Skeletal muscle satellite cell (primary cell): ENCODE data around the gene LELP1.

Source experiments
- H3K27me3 ChIP-seq: 2 replicates; pipeline ENCODE4 v1.7.0; 2013; ENCODE audit warnings: low read length; ENCODE audit not compliant: control insufficient read depth, insufficient read depth
- H3K36me3 ChIP-seq: 2 replicates; pipeline ENCODE4 v1.7.0; 2013; ENCODE audit warnings: mild to moderate bottlenecking, control low read depth, low read length; ENCODE audit not compliant: insufficient read depth
- H3K4me1 ChIP-seq: 2 replicates; pipeline ENCODE4 v1.7.0; 2013; ENCODE audit warnings: low read length; ENCODE audit not compliant: control insufficient read depth, insufficient read depth
- H3K4me2 ChIP-seq: 2 replicates; pipeline ENCODE4 v1.7.0; 2013; ENCODE audit warnings: mild to moderate bottlenecking, low read length
- H3K4me3 ChIP-seq: 2 replicates; pipeline ENCODE4 v1.7.0; 2013; ENCODE audit warnings: low read length
- H3K9ac ChIP-seq: 2 replicates; pipeline ENCODE4 v1.7.0; 2013; ENCODE audit warnings: mild to moderate bottlenecking, low read depth, low read length, moderate library complexity
- H3K9me3 ChIP-seq: replicated peaks from 2 replicates; pipeline ENCODE4 v1.7.0; 2013; ENCODE audit warnings: mild to moderate bottlenecking, control low read depth, low read length

Gene LELP1

DNA sequence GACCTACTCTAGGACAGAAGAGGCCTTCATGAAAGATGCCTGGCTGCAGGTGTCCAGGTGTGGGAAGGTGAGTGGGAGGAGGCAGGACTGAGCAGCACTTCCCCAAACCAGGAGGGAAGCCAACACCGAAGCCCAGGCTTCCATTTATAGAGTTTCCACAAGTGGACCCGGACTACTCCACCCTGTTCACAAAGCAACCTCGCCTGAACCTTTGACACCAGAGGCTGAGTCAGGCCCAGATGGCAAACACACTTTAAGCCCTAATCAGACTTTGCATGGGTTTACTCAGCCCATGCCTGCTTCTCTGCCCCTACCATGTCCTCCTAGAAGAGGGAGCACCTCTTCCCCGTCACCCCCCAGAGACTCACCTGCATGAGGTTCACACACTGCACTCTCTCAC is 28.1 kb downstream of the LELP1 start:
- no peaks in the 10 kb centered on the region for H3K36me3 ChIP-seq
- H3K9me3 ChIP-seq: no peaks in the 10 kb centered on the region
- H3K9ac ChIP-seq: no peak overlapping the region
- peaks cover 7% of the 10 kb centered on the region for H3K27me3 ChIP-seq
- no peaks in the 10 kb centered on the region for H3K4me1 ChIP-seq
- no peak overlapping the region for H3K4me2 ChIP-seq
- H3K4me3 ChIP-seq: no peak overlapping the region

DNA sequence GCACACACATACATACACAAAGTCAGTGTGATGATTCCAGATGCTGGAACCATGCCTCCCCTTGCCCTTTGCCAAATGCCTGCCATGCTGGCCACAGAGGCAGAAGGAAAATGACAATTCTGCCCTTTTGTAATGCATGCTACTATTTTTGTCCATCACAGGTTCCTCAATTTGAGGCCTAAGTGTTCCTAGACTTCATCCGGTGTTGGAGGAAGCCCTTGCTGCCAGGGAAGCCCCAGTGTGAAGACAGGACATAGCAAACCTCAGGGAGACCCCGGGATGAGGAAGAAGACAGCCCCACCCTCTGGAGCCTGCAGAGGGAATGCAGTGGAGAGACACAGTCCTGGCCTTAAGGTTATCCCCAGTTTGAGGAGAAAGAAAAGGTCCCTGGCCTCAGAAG is 28.6 kb downstream of the LELP1 start:
- Histone ChIP-seq H3K9me3 (no peaks in the 10 kb centered on the region), H3K4me1 (no peaks in the 10 kb centered on the region), H3K36me3 (no peaks in the 10 kb centered on the region), H3K4me2 (no peak overlapping the region), H3K27me3 (peaks cover 7% of the 10 kb centered on the region), H3K4me3 (no peak overlapping the region), H3K9ac (no peak overlapping the region)

DNA sequence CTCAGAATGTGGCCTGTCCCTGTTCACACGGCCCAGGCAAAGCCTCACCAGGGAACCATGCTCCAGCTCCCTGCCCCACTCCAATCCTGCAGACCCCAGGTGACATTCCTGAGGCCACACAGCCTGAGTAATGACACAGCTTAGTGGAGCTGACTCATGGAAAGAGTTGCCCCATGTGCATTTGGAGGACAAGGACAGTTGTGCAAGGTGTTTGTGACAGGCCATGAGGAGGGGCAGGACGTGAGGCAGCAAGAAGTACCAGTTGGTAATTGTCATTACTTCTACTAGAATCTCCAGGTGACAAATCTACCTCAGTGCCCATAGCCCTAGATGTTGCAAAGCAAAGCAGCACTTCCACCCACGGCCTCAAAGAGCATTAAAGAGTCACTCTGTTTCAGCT is 29.3 kb downstream of the LELP1 start:
- Histone ChIP-seq H3K4me2 (no peak overlapping the region), H3K4me1 (no peaks in the 10 kb centered on the region), H3K9me3 (no peaks in the 10 kb centered on the region), H3K36me3 (no peaks in the 10 kb centered on the region), H3K9ac (no peak overlapping the region), H3K4me3 (no peak overlapping the region), H3K27me3 (peaks cover 7% of the 10 kb centered on the region)

DNA sequence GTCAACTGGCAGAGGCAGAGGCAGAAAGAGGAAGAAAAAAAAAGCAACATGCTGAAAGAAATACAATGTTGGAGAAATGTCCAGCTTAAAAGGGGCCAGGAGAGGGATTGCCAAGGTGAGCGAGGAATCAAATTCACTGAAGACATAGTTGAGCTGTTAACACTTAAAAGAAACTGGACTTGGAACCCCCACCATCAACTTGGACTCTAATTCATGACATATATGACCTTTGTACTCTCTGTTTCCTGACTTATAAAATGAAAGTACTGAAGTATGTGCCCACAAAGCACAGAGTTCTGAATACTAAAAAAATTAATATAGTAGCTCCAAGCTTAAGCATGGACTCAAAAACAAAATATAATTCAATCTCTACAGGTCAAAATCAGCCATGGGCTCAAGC is 30.2 kb downstream of the LELP1 start:
- Histone ChIP-seq H3K9ac (no peak overlapping the region), H3K36me3 (no peaks in the 10 kb centered on the region), H3K4me2 (no peak overlapping the region), H3K27me3 (peaks cover 4% of the 10 kb centered on the region), H3K4me3 (no peak overlapping the region), H3K4me1 (no peaks in the 10 kb centered on the region), H3K9me3 (no peaks in the 10 kb centered on the region)

DNA sequence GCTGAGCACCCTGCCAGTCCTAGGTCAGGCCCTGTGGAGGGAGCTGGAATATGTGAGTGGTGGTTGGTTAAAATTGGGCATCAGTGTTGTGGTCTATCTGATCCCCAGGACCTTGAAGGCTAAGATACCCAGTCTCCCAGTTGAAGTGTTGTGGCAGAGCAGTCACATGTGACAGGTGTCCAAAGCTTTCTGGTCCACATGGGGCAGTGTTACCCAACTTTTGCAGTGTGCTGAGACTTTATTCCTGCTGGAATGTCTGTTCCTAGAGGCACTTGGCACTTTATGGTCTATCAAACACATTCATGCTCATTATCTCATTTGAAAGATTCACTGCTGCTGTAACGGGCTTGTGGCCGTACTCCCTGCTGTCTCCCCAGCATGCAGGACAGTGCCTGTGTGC is 35.3 kb downstream of the LELP1 start:
- Histone ChIP-seq H3K27me3 (no peaks in the 10 kb centered on the region), H3K4me1 (no peaks in the 10 kb centered on the region), H3K9ac (no peak overlapping the region), H3K9me3 (no peaks in the 10 kb centered on the region), H3K4me2 (no peak overlapping the region), H3K36me3 (no peaks in the 10 kb centered on the region), H3K4me3 (no peak overlapping the region)

DNA sequence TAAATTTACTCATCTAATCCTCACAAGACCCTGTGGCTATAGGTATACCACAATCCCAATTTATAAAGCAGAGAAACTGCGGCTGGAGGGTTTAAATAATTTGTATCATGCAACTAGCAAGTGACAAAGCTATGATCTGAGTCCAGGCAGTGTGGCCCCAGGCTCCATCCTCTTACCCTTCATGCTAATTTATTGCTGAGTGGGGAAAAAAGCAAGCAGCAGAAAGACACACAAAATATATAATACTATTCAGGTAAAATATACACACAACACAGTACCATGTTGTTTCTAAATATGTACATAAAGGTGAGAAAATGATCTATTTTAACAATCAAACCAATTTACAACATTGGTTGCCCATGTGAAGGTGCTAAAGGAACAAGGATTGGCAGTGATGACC is 38.9 kb downstream of the LELP1 start:
- no peaks in the 10 kb centered on the region for H3K4me1 ChIP-seq
- H3K36me3 ChIP-seq: no peaks in the 10 kb centered on the region
- no peak overlapping the region for H3K4me3 ChIP-seq
- H3K4me2 ChIP-seq: no peak overlapping the region
- H3K27me3 ChIP-seq: no peaks in the 10 kb centered on the region
- H3K9ac ChIP-seq: no peak overlapping the region
- no peaks in the 10 kb centered on the region for H3K9me3 ChIP-seq

DNA sequence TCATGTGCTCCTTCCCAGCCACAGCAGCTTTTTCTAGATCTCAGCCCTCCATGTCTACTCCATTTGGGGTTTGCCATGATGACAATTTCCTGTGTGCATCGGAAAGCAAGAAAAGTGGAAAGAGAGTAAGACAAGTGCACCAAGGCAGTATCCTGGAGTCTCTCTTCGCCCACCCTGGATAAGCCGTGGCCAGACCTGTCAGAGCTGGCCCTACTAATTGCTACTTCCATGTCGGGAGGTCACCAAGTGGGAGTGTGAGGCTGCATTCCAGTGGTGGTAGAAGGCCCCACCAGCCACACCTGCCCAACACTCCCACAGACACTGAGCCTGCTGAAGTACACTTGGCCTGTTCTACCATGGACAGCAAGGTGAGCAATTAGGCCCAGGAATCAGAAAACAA is 42.2 kb downstream of the LELP1 start:
- H3K4me3 ChIP-seq: no peak overlapping the region
- H3K4me2 ChIP-seq: no peak overlapping the region
- no peak overlapping the region for H3K9ac ChIP-seq
- H3K27me3 ChIP-seq: no peaks in the 10 kb centered on the region
- H3K4me1 ChIP-seq: no peaks in the 10 kb centered on the region
- H3K36me3 ChIP-seq: no peaks in the 10 kb centered on the region
- H3K9me3 ChIP-seq: no peaks in the 10 kb centered on the region

DNA sequence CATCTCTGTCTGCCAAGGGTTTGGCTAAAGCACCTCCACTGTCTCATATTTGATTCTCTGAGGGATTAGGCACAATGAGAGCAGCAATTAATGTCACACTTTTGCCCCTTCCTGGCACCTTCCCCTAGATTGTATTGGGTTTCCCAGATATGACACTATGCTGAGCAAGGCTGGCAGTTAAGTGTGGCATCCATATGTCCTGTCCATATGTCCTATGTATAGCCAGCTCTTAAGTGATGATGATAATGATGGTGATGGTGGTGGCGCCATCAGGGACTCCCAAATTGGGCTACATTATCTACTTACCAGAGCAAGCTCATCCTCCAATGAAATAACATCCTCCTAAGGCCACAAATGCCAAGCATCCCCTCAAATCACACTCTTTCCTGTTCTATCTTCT is 42.8 kb downstream of the LELP1 start:
- Histone ChIP-seq H3K9me3 (no peaks in the 10 kb centered on the region), H3K36me3 (no peaks in the 10 kb centered on the region)

DNA sequence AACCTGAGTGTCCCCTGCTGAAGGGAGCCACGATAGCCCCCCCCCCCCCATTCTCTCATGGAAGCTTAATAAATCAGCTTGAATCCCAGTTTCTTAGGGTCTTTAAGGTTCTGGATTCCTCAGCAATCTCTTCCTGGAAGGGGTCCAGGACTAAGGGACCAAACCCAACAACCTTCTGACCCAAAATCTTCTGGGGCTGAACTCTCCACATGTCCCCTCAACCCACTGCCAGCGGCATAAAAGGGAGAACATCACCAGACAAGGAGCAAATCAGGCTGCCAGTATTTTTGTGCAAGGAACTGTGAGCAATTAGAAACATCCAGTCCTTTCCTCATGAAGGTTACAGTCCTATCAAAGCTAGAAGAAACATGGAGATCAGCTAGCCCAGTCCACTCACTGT is 43.6 kb downstream of the LELP1 start:
- no peaks in the 10 kb centered on the region for H3K4me1 ChIP-seq
- no peak overlapping the region for H3K4me2 ChIP-seq
- H3K9ac ChIP-seq: no peak overlapping the region
- no peaks in the 10 kb centered on the region for H3K36me3 ChIP-seq
- no peaks in the 10 kb centered on the region for H3K9me3 ChIP-seq
- H3K27me3 ChIP-seq: no peaks in the 10 kb centered on the region
- H3K4me3 ChIP-seq: no peak overlapping the region

More for the DNA sequence above, 42.8 kb downstream of the LELP1 start:
- Histone ChIP-seq H3K9ac (no peak overlapping the region), H3K4me3 (no peak overlapping the region), H3K4me2 (no peak overlapping the region), H3K4me1 (no peaks in the 10 kb centered on the region), H3K27me3 (no peaks in the 10 kb centered on the region)

DNA sequence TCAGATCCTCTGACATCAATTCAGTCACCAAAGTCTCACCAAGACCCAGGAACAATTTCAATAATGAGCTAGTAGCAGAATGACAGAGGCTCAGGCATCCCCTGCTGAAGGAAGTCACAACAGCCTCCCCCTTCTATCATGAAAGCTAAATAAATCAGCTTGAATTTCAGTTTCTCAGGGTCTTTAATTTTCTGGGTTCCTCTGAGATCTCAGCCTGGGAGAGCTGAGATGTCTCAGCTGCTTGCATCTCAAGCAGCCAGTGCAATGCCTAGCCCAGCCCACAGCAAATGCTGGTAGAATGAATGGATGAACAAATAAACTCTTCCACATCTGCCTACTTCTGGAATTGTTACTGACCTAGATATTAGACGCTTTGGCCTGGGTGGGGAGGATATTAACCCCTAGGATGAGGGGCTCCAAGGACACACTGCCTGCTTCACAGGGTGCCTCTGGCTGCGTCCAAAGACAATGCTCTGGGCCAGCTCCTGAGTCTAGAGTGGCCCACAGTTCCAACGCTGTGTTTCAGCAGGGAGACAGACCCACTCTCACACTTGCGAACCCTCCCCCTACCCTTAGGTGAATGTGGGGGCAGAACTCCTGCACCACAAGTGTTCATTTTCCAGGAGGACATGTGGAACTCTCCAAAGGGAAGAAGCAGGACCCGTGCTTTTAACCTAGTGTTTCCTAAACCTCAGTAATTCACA is 45.1 kb downstream of the LELP1 start:
- H3K4me2 ChIP-seq: no peak overlapping the region
- H3K9me3 ChIP-seq: no peaks in the 10 kb centered on the region
- no peaks in the 10 kb centered on the region for H3K27me3 ChIP-seq
- no peaks in the 10 kb centered on the region for H3K4me1 ChIP-seq
- H3K9ac ChIP-seq: no peak overlapping the region
- no peaks in the 10 kb centered on the region for H3K36me3 ChIP-seq
- H3K4me3 ChIP-seq: no peak overlapping the region

DNA sequence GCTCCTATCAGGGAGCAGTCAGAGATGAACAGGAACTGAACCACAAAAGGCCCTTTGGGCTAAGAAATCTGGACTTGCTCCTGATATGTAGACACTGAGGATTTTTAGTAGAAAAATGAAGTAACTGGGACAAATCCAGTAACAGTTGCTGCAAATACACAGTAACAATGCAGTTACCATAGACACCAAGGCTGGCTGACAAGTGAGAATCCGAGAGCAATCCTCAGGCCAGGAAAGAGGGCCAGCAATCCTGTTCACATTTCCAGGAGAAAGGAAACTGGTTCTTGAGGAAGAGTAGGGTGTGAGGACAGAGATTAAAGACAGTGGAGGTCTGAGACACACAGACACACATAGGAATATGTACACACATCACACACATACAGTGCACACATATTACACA is 46.9 kb downstream of the LELP1 start:
- Histone ChIP-seq H3K36me3 (no peaks in the 10 kb centered on the region), H3K4me2 (no peak overlapping the region), H3K9me3 (no peaks in the 10 kb centered on the region), H3K4me3 (no peak overlapping the region), H3K9ac (no peak overlapping the region), H3K4me1 (no peaks in the 10 kb centered on the region), H3K27me3 (no peaks in the 10 kb centered on the region)

DNA sequence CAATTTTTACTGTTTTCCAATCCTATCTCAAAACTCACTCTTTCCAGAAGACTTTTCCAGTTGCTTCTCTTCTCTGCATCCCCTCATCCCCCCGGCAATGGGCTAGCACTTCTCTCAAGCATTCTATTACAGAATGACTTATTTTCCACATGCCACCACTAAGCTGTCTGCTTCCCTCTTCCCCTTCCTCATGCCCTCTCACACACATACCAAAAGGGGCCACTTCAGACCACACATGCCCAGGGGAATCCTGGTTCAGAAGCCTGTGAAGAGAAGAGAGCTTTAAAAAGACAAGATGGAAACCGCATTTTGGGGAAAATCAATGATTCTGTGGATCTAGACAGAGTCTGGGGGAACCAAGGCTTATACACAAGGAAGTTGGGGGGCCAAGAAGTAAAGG is 47.9 kb downstream of the LELP1 start:
- H3K4me3 ChIP-seq: no peak overlapping the region
- H3K9me3 ChIP-seq: no peaks in the 10 kb centered on the region
- no peaks in the 10 kb centered on the region for H3K27me3 ChIP-seq
- H3K36me3 ChIP-seq: no peaks in the 10 kb centered on the region
- H3K4me2 ChIP-seq: no peak overlapping the region
- no peaks in the 10 kb centered on the region for H3K4me1 ChIP-seq
- H3K9ac ChIP-seq: no peak overlapping the region
